CD14-positive monocyte (primary cell): ENCODE data around the gene NADK2. TPM values are rescaled to one million over a fixed set of nuclear protein-coding genes. Genes with fewer than 3 reads are reported as not detected.

Source experiments
- DNase-seq, 3 donors: peaks; one replicate each; pipeline ENCODE4 v3.0.0-alpha.2; 2011 to 2022
- H2AFZ ChIP-seq: 2 replicates; pipeline ENCODE4 v1.6.0; 2012; ENCODE audit warnings: mild to moderate bottlenecking, low read depth, low read length, inconsistent platforms; ENCODE audit not compliant: insufficient read depth, poor library complexity, severe bottlenecking
- H3K27ac ChIP-seq, 2 donors: 1 replicate in 1 of 2; 2 replicates in 1 of 2; pipeline ENCODE4 v1.5.1; 2012 to 2013; ENCODE audit warnings: low read length in 2 of 2, control low read depth in 1 of 2, inconsistent platforms in 1 of 2, low read depth in 1 of 2, mild to moderate bottlenecking in 1 of 2
- H3K27me3 ChIP-seq, 2 donors: one replicate each; pipeline versions ENCODE4 v1.6.0 to v1.6.1; 2011 to 2013; ENCODE audit warnings: low read length in 2 of 2; ENCODE audit not compliant: control insufficient read depth in 2 of 2, insufficient read depth in 2 of 2
- H3K36me3 ChIP-seq, 2 donors: replicated peaks in 1 of 2; 1 replicate in 1 of 2; 2 replicates in 1 of 2; pipeline versions ENCODE4 v1.5.1 to v1.6.1; 2012 to 2013; ENCODE audit warnings: low read length in 2 of 2, control low read depth in 1 of 2, inconsistent platforms in 1 of 2, mild to moderate bottlenecking in 1 of 2; ENCODE audit not compliant: insufficient read depth in 2 of 2, control insufficient read depth in 1 of 2
- H3K4me1 ChIP-seq, 2 donors: 1 replicate in 1 of 2; 2 replicates in 1 of 2; pipeline versions ENCODE4 v1.5.1 to v1.6.1; 2012 to 2013; ENCODE audit warnings: low read length in 2 of 2, control low read depth in 1 of 2, inconsistent platforms in 1 of 2, mild to moderate bottlenecking in 1 of 2, moderate library complexity in 1 of 2; ENCODE audit not compliant: insufficient read depth in 2 of 2, control insufficient read depth in 1 of 2
- H3K4me2 ChIP-seq: replicated peaks from 2 replicates; pipeline ENCODE3; 2012; ENCODE audit warnings: low read length, moderate library complexity, mild to moderate bottlenecking; ENCODE audit not compliant: poor library complexity, severe bottlenecking; ENCODE audit errors: extremely low read depth
- H3K4me3 ChIP-seq, 3 experiments: fragments of 200-600 bp in 1 of 3; sonication (generic) in 1 of 3; replicated peaks in 1 of 3; 1 replicate in 2 of 3; 2 replicates in 1 of 3; pipeline ENCODE4 v1.5.1; 2011 to 2013; ENCODE audit warnings: low read length in 3 of 3, mild to moderate bottlenecking in 3 of 3, control low read depth in 2 of 3, low read depth in 2 of 3, inconsistent platforms in 1 of 3, moderate library complexity in 1 of 3
- H3K79me2 ChIP-seq: 2 replicates; pipeline ENCODE4 v1.6.0; 2012; ENCODE audit warnings: mild to moderate bottlenecking, control low read depth, inconsistent platforms, low read length, moderate library complexity; ENCODE audit not compliant: insufficient read depth
- H3K9ac ChIP-seq: 2 replicates; pipeline ENCODE4 v1.6.0; 2017; ENCODE audit warnings: low read length, mild to moderate bottlenecking; ENCODE audit not compliant: insufficient read depth, poor library complexity, severe bottlenecking
- H3K9me3 ChIP-seq, 2 donors: replicated peaks in 1 of 2; 1 replicate in 1 of 2; 2 replicates in 1 of 2; pipeline versions ENCODE4 v1.5.1 to v1.6.1; 2012 to 2013; ENCODE audit warnings: low read length in 2 of 2, control low read depth in 1 of 2; ENCODE audit not compliant: control insufficient read depth in 1 of 2, insufficient read depth in 1 of 2
- H4K20me1 ChIP-seq: 2 replicates; pipeline ENCODE4 v1.6.0; 2012; ENCODE audit warnings: mild to moderate bottlenecking, low read length, control low read depth, moderate library complexity; ENCODE audit not compliant: insufficient read depth
- H3K27ac Mint-ChIP-seq, 7 donors: one replicate each; pipeline ENCODE4 v1.8.0; 2020; ENCODE audit warnings: mild to moderate bottlenecking in 7 of 7, mixed read lengths in 7 of 7, moderate library complexity in 6 of 7, inconsistent platforms in 2 of 7
- H3K27me3 Mint-ChIP-seq, 3 donors: one replicate each; pipeline ENCODE4 v1.8.0; 2021 to 2022; ENCODE audit warnings: low read depth in 3 of 3, mild to moderate bottlenecking in 3 of 3, mixed read lengths in 3 of 3, moderate library complexity in 3 of 3, inconsistent platforms in 1 of 3
- H3K36me3 Mint-ChIP-seq, 2 donors: one replicate each; pipeline ENCODE4 v1.8.0; 2020; ENCODE audit warnings: mixed read lengths in 2 of 2, inconsistent platforms in 1 of 2, mild to moderate bottlenecking in 1 of 2
- H3K4me1 Mint-ChIP-seq: one replicate; pipeline ENCODE4 v1.8.0; 2020; ENCODE audit warnings: mild to moderate bottlenecking, mixed read lengths
- H3K4me3 Mint-ChIP-seq, 2 donors: one replicate each; pipeline ENCODE4 v1.8.0; 2020; ENCODE audit warnings: mild to moderate bottlenecking in 2 of 2, mixed read lengths in 2 of 2, moderate library complexity in 1 of 2
- H3K9me3 Mint-ChIP-seq, 7 donors: one replicate each; pipeline ENCODE4 v1.8.0; 2020 to 2022; ENCODE audit warnings: mixed read lengths in 7 of 7, mild to moderate bottlenecking in 6 of 7, moderate library complexity in 6 of 7, inconsistent platforms in 2 of 7
- WGBS: methylation state at CpG from one replicate; pipeline ENCODE4 v1.1.5; 2013; ENCODE audit warnings: missing lambda C conversion rate; ENCODE audit not compliant: insufficient coverage; 5-methylcytosine and 5-hydroxymethylcytosine counted together
- intact Hi-C, 2 donors: fragments of 100-400 bp; cut with micrococcal nuclease; formaldehyde crosslinking; loops; one replicate each; pipeline versions ENCODE4 v1.15.0 to v1.15.1; 2023
- polyA plus RNA-seq, 3 donors: library from polyadenylated mRNA; depleted of rRNA in 1 of 3; unstranded in 2 of 3; stranded (reverse) in 1 of 3; fragments of 300-500 nt in 2 of 3; fragments of >200 nt in 1 of 3; fragmentation: Illumina TruSeq in 2 of 3; gene quantifications; 1 replicate in 2 of 3; 2 replicates in 1 of 3; pipeline ENCODE4 v1.2.3, GENCODE V29; 2012 to 2021
- TF ChIP-seq, protein P1 (sequence below): fragments of 200-600 bp; IDR thresholded peaks from one replicate; pipeline ENCODE4 v1.8.0; 2022; ENCODE audit warnings: antibody characterized with exemption, mild to moderate bottlenecking

Gene NADK2
- polyA plus RNA-seq, 3 donors, result 2.6 to 5.9 (median 3.3) TPM

DNA sequence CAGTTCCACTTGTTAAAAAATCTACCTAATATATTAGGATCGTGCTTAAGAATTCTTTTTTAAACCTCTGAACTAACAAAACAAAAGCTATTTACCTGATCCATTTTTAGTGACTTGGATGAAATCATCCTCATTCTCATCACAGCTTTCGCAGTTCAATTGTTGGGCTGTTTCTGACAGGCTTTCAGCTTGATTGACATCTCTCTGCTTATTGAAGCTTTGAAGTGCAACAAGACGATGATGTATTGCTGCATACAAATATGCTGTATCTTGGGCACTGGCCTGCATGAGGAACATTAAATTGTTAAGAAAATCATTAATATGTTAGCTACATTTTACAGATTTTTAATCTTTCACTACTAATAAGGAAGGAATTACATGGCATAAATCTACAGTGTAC is 9.5 kb upstream of the NADK2 start:
- H3K9ac ChIP-seq, result no peak overlapping the region
- H3K27ac ChIP-seq, result no peak overlapping the region
- no peak overlapping the region for H3K4me3 ChIP-seq
- intact Hi-C loops, result no loop called here
- Mint-ChIP-seq H3K4me1 (no peaks in the 10 kb centered on the region), H3K27me3 (peaks cover 0 to 2% (median 1%) of the 10 kb centered on the region in 3 donors), H3K27ac (no peak overlapping the region), H3K36me3 (no peaks in the 10 kb centered on the region), H3K9me3 (no peaks in the 10 kb centered on the region), H3K4me3 (no peak overlapping the region)
- TF ChIP-seq, protein P1, sequence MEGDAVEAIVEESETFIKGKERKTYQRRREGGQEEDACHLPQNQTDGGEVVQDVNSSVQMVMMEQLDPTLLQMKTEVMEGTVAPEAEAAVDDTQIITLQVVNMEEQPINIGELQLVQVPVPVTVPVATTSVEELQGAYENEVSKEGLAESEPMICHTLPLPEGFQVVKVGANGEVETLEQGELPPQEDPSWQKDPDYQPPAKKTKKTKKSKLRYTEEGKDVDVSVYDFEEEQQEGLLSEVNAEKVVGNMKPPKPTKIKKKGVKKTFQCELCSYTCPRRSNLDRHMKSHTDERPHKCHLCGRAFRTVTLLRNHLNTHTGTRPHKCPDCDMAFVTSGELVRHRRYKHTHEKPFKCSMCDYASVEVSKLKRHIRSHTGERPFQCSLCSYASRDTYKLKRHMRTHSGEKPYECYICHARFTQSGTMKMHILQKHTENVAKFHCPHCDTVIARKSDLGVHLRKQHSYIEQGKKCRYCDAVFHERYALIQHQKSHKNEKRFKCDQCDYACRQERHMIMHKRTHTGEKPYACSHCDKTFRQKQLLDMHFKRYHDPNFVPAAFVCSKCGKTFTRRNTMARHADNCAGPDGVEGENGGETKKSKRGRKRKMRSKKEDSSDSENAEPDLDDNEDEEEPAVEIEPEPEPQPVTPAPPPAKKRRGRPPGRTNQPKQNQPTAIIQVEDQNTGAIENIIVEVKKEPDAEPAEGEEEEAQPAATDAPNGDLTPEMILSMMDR, result no peak
- no peak overlapping the region for H3K4me2 ChIP-seq
- WGBS, result 100% methylated on average over 2 of the region's 3 CpGs
- H3K9me3 ChIP-seq, result no peaks in the 10 kb centered on the region
- H3K4me1 ChIP-seq, result no peaks in the 10 kb centered on the region
- H3K79me2 ChIP-seq, result no peaks in the 10 kb centered on the region
- H3K27me3 ChIP-seq, result no peaks in the 10 kb centered on the region
- H4K20me1 ChIP-seq, result no peaks in the 10 kb centered on the region
- H2AFZ ChIP-seq, result no peak overlapping the region
- no peak for DNase-seq
- no peaks in the 10 kb centered on the region for H3K36me3 ChIP-seq

DNA sequence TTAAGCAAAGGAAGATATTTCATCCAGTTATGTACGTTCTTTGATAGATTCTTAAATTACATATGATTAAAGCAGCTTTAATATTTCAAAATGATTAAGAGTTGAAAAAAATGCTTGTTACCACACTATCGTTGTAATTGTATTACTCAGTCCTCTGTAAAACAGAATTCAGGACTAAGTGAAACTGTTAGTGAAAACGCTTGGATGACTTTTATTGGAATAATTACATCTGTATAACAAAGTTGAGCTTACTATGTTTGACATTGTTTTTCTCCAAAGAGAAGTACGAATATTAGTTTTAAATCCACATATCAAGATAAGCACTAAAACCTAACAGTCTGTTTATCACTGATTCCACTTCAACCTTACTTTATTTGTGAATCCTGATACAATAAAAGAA is 8.7 kb upstream of the NADK2 start:
- Histone ChIP-seq H3K36me3 (no peaks in the 10 kb centered on the region), H4K20me1 (no peaks in the 10 kb centered on the region), H3K9ac (no peak overlapping the region), H2AFZ (no peak overlapping the region), H3K27me3 (no peaks in the 10 kb centered on the region), H3K9me3 (no peaks in the 10 kb centered on the region), H3K4me1 (no peaks in the 10 kb centered on the region), H3K79me2 (no peaks in the 10 kb centered on the region), H3K4me2 (no peak overlapping the region), H3K4me3 (no peak overlapping the region), H3K27ac (no peak overlapping the region)
- no CpG with 5 or more reads among the region's 4 CpGs for WGBS
- H3K27me3 Mint-ChIP-seq, result peaks cover 0 to 4% (median 1%) of the 10 kb centered on the region in 3 donors
- TF ChIP-seq, protein P1, result no peak
- H3K4me1 Mint-ChIP-seq, result no peaks in the 10 kb centered on the region
- DNase-seq, result no peak
- intact Hi-C loops, result no loop called here
- peaks cover 0 to 2% (median 0%) of the 10 kb centered on the region in 7 donors for H3K9me3 Mint-ChIP-seq
- H3K4me3 Mint-ChIP-seq, result no peak overlapping the region
- H3K27ac Mint-ChIP-seq, result no peak overlapping the region
- no peaks in the 10 kb centered on the region for H3K36me3 Mint-ChIP-seq
